NCI-H2227 (cell line): ENCODE results near the gene SUSD2.
A peak's percentile ranks its signal among the peaks of the same experiment; 100 is the strongest.

Experiments
- DNase-seq: peaks from one replicate; lab custom pipeline; 2025; ENCODE audit not compliant: unreplicated experiment; lab: John Stamatoyannopoulos, UW

SUSD2 gene

GRCh38 chr22:24148266-24149197 lies 32.8 kb upstream of the SUSD2 start:
- no peak for DNase-seq

GRCh38 chr22:24149198-24149590 lies 32.1 kb upstream of the SUSD2 start:
- no peak for DNase-seq

- no peak for DNase-seq
Observed at GRCh38 chr22:24153353-24153752, 27.9 kb upstream of the SUSD2 start.

- no peak for DNase-seq
Observed at GRCh38 chr22:24153959-24154358, 27.3 kb upstream of the SUSD2 start.

DNA sequence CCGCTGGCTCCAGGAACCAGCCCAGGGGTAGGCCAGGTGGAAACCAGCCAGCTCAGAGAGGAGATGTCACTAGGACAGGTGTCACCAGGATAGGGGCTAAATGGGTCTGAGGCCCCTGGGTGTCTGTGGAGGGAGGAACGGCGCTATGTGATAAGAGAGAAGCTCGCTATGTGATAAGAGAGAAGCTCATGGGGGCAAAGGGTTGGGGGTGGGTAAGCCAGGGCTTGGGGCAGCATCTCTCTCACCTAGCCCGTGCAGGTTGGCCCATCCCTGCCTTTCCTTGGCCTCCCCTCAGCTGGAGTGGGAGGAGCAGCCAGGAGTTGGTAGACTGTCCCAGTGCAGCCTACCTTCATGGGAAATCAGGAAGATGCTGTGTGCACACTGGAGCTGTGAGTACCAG lies 26.5 kb upstream of the SUSD2 start:
- no peak for DNase-seq

DNA sequence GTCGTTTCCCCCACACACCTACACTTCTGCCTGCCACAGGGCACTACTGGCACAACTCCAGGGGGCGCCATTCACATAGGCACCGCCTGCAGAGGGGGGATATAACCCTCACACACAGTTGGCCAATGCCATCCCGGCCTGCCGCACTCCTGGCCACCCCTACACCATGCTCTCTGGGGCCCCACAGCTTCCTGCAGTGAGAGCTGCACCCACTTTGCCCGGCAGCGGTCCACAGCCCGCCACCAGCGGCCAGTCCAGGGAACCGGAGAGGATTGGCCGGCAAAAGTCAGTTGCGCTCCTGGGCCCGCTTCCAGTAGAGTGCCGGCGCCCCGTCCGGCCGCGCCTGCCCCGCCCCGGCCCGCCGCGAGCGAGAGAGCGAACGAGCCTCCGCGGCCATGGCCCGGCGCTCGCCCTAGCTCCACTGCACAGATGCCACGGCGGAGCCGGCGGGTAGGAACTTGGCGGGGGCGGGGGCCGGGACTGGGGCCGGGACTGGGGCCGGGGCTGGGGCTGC lies 25.6 kb upstream of the SUSD2 start:
- DNase-seq = peak; percentile 26

DNA sequence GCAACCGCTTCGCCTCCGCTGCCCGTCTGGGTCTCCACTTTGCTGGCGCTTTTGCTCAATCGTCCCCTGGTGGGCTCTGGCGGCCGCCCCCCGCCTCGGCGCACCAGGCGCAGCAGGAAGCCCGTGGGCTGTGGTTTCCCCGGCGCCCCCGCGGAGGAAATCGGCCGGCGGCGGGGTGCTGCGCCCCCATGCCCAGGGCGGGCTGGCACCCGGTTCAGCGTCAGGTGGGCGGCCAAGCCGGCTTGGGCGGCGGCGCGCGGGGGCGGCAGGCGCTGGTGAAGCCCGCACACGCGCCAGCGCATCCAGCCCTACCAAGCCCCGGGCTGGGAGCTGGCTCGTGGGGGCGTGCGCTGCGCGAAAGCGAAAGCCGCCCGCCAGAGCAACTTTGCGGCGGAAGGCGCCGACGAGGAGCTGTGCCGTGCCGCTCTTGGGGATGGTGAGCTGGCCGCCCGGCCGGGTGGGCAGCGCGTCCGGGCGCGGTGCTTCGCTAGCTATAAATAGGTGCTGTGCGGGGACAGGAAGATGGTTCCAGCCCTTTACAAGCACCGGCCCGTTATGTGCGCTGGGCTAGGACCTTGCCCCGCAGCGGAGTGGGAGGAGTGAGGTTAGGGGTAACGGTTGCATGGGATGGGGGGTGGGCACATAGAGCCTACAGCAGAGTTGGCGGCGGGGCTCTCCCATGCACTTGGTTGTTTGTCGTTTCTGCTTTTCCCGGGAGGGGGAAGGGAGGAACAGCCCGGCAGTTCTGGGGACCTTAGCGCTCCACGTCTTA lies 25.0 kb upstream of the SUSD2 start:
- peak; percentile 37 for DNase-seq

GRCh38 chr22:24156913-24157821 lies 24.1 kb upstream of the SUSD2 start:
- peak; percentile 85 for DNase-seq

- no peak for DNase-seq
Observed at GRCh38 chr22:24157822-24158135, 23.5 kb upstream of the SUSD2 start.

DNA sequence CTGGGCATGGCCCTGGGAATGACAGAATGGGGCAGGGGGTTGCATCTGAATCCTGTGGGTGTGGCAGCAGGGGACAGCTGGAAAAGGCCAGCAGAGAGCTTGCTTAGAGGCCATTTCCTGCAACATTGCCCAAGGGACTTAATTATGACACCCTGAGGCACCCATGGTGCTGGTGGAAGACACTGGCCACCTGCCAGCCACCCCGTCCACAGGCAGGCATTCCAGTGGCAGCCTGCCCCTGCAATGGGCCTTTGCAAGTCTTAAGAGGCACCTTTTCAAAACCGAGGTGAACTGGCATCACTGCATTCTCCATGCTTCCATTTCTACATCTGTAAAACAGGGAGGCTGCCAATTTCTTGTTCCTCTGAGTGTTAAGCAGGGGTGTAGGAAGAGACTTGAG lies 21.6 kb upstream of the SUSD2 start:
- DNase-seq = no peak

DNA sequence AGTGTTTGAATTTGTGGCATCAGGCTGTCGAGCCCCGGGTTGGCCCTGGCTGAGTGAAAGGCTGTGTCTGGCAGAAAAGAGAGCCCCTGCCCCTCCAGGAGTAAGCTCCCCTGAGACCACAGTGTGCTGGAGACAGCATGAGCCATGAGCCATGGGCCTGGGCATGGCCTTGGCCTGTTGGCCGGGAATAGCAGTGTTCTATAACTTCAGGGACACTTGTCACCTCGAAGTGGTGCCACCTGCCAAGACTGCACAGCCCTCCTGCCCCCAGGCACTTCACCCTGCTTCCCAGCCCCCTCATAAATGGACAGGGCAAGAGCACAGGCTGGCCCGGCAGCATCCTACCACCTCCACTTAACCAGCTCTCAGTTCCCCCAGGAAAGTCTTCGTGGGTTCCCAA lies 20.7 kb upstream of the SUSD2 start:
- no peak for DNase-seq

DNA sequence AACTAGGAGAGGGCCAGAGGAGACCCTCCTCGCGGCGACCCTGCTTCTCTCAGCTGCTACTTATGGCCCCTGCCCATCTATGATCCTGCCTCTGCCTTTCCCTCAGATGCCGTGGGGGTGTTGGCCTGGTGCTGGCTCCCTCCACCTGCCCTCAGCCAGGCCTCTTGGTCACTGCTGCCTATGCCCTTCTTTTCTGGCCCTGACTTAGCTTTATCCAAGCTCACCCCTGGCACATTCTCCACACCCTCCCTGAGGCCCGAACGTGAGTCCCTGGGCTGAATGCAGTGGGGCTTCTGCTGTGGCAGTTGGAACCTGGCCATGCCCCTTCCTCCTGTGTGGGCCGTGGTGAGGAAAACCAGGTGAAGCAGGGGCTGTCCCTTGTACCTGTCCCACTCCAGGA lies 19.8 kb upstream of the SUSD2 start:
- DNase-seq = no peak

- DNase-seq = no peak
Observed at GRCh38 chr22:24161909-24162308, 19.4 kb upstream of the SUSD2 start.

GRCh38 chr22:24162436-24162835 lies 18.9 kb upstream of the SUSD2 start:
- DNase-seq = no peak

DNA sequence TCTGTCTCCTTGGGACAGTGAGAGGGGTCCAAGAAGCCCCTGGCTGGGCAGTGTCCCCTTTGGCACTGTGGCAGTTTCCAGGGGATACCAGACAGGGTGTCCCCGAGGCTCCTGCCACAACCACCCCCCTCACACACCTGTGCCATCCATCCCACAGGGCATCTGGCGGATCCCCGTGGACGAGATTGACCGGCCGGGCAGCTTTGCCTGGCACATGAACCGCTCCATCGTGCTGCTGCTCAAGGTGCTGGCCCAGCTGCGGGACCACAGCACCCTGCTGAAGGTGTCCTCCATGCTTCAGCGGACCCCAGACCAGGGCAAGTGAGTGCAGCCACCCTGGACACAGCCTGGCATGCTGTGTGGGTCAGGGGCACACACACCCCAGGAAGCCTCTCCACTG lies 17.0 kb upstream of the SUSD2 start:
- DNase-seq = no peak

- DNase-seq = no peak
Observed at GRCh38 chr22:24164940-24165339, 16.3 kb upstream of the SUSD2 start.

- DNase-seq = no peak
Observed at GRCh38 chr22:24165673-24166072, 15.6 kb upstream of the SUSD2 start.

- DNase-seq = no peak
Observed at GRCh38 chr22:24166811-24167210, 14.5 kb upstream of the SUSD2 start.

- DNase-seq = no peak
Observed at GRCh38 chr22:24169439-24170058, 11.7 kb upstream of the SUSD2 start.

- peak; percentile 77 for DNase-seq
Observed at GRCh38 chr22:24170188-24170587, 11.1 kb upstream of the SUSD2 start.

GRCh38 chr22:24170632-24171031 lies 10.7 kb upstream of the SUSD2 start:
- DNase-seq = no peak
